ENCODE measurements around the gene EEFSEC.

DNA sequence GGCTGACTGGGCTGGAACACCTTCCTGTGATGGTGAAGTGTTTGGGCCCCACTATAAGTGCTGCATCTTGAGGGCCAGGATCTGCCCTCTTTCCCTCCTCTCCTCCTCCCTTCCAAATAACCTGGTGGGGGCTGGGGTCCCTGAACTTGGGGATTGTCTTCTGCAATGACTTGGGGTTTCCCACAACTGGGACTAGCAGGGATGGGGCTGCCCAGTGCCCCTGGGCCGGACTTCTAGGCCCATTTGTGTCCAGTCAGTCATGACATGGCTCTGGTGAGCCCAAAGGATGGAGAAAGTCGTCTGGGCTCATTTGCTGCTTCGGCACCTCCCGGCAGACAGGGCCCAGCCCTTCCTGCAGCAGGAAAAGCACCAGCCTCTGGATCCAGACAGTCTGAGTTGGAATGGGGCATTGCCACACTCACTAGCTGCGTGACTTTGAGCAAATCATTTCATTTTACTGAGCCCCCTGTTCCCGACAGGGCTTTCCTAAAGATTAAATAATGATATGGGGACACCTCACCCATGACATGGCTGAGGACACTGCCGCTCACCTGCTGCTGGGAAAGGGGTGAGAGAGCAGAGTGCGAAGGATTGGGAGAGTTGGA, 200.2 kb downstream of the EEFSEC start:
- TF ChIP-seq, protein P1, sequence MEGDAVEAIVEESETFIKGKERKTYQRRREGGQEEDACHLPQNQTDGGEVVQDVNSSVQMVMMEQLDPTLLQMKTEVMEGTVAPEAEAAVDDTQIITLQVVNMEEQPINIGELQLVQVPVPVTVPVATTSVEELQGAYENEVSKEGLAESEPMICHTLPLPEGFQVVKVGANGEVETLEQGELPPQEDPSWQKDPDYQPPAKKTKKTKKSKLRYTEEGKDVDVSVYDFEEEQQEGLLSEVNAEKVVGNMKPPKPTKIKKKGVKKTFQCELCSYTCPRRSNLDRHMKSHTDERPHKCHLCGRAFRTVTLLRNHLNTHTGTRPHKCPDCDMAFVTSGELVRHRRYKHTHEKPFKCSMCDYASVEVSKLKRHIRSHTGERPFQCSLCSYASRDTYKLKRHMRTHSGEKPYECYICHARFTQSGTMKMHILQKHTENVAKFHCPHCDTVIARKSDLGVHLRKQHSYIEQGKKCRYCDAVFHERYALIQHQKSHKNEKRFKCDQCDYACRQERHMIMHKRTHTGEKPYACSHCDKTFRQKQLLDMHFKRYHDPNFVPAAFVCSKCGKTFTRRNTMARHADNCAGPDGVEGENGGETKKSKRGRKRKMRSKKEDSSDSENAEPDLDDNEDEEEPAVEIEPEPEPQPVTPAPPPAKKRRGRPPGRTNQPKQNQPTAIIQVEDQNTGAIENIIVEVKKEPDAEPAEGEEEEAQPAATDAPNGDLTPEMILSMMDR (IDR thresholded peaks at IDR 0.05): no peak
- TF ChIP-seq POLR2A (IDR thresholded peaks at IDR 0.05; ENCODE audit: low read depth) (no peak), POLR2AphosphoS5 (IDR thresholded peaks at IDR 0.05) (no peak)
